Hepatocyte (in vitro differentiated cells): ENCODE data around the gene FCGR3B. TPM values are rescaled to one million over a fixed set of nuclear protein-coding genes. Genes with fewer than 3 reads are reported as not detected.
"Not testable (repeated sequence)": the region's sequence is repeated elsewhere in the genome, so short reads cannot be mapped to it uniquely, and the experiment has no call there.

Experiments used
- DNase-seq: peaks from one replicate; pipeline ENCODE4 v3.0.0-alpha.2; 2016; ENCODE audit warnings: low spot score
- H2AFZ ChIP-seq: fragments of 200-600 bp; sonication (generic); 2 replicates; pipeline ENCODE4 v1.6.0; 2016; ENCODE audit warnings: antibody characterized with exemption, mild to moderate bottlenecking
- H3K27ac ChIP-seq: fragments of 200-600 bp; sonication (generic); 2 replicates; pipeline ENCODE4 v1.5.1; 2016; ENCODE audit warnings: mild to moderate bottlenecking
- H3K27me3 ChIP-seq: fragments of 200-600 bp; sonication (generic); 2 replicates; pipeline ENCODE4 v1.6.1; 2016
- H3K36me3 ChIP-seq: fragments of 200-600 bp; sonication (generic); replicated peaks from 2 replicates; pipeline ENCODE4 v1.5.1; 2016; ENCODE audit warnings: low read depth; ENCODE audit not compliant: insufficient read depth
- H3K4me1 ChIP-seq: fragments of 200-600 bp; sonication (generic); 2 replicates; pipeline ENCODE4 v1.5.1; 2016; ENCODE audit warnings: mild to moderate bottlenecking, moderate library complexity; ENCODE audit not compliant: insufficient read depth
- H3K4me2 ChIP-seq: fragments of 200-600 bp; sonication (generic); 2 replicates; pipeline ENCODE4 v1.6.0; 2016
- H3K4me3 ChIP-seq: fragments of 200-600 bp; sonication (generic); 2 replicates; pipeline ENCODE4 v1.5.1; 2016; ENCODE audit warnings: mild to moderate bottlenecking
- H3K79me2 ChIP-seq: fragments of 200-600 bp; sonication (generic); 2 replicates; pipeline ENCODE4 v1.6.0; 2017; ENCODE audit warnings: mild to moderate bottlenecking
- H3K9me2 ChIP-seq: fragments of 200-600 bp; sonication (generic); replicated peaks from 2 replicates; pipeline ENCODE4 v1.6.0; 2017; ENCODE audit warnings: mild to moderate bottlenecking; ENCODE audit not compliant: insufficient read depth
- H3K9me3 ChIP-seq: fragments of 200-600 bp; sonication (generic); 2 replicates; pipeline ENCODE4 v1.5.1; 2016; ENCODE audit warnings: low read depth, mild to moderate bottlenecking
- H4K20me1 ChIP-seq: fragments of 200-600 bp; sonication (generic); 2 replicates; pipeline ENCODE4 v1.6.0; 2016; ENCODE audit warnings: mild to moderate bottlenecking; ENCODE audit not compliant: insufficient read depth, poor library complexity, severe bottlenecking
- CTCF ChIP-seq: fragments of 200-600 bp; sonication (generic); IDR thresholded peaks from 2 replicates; pipeline ENCODE4 v1.5.1; 2016; ENCODE audit warnings: antibody characterized with exemption, mild to moderate bottlenecking; ENCODE audit not compliant: poor library complexity
- WGBS: methylation state at CpG from one replicate; pipeline ENCODE4 v1.1.6; 2016; ENCODE audit warnings: low lambda C conversion rate; ENCODE audit errors: missing lambda C conversion rate; 5-methylcytosine and 5-hydroxymethylcytosine counted together
- polyA plus RNA-seq: library from polyadenylated mRNA; unstranded; fragments of >200 nt; fragmentation: Nextera tagmentation; extraction: Ambion mirVana; gene quantifications from 2 replicates; pipeline ENCODE4 v1.2.1, GENCODE V29; 2016
- total RNA-seq: library from RNA; depleted of rRNA; stranded (reverse); fragments of >200 nt; gene quantifications from 2 replicates; pipeline ENCODE4 v1.2.3, GENCODE V29; 2014

Gene FCGR3B
- total and polyA plus RNA-seq, 2 experiments from 2014 or later, result not detected

- not testable (repeated sequence) for DNase-seq, H3K79me2 ChIP-seq, H3K4me3 ChIP-seq, H3K4me1 ChIP-seq, H3K9me2 ChIP-seq, H3K4me2 ChIP-seq, H3K27me3 ChIP-seq, H4K20me1 ChIP-seq, H3K36me3 ChIP-seq, H2AFZ ChIP-seq, H3K27ac ChIP-seq, H3K9me3 ChIP-seq
- no CpG with 5 or more reads among the region's 4 CpGs for WGBS
These were observed 31.8 kb upstream of the FCGR3B start, which contains the start of gene FCGR2B for GRCh38 chr1:161662684-161663339. Gene FCGR2B (plus strand): TSS chr1:161663143. CDS start chr1:161663242, 99 bp downstream.

GRCh38 chr1:161661660-161662311 is 30.8 kb upstream of the FCGR3B start:
- H3K4me2 ChIP-seq, H3K4me1 ChIP-seq, H3K36me3 ChIP-seq, H3K79me2 ChIP-seq, H4K20me1 ChIP-seq, H3K9me2 ChIP-seq, H3K9me3 ChIP-seq, H3K27ac ChIP-seq, DNase-seq, H3K4me3 ChIP-seq, H3K27me3 ChIP-seq, H2AFZ ChIP-seq: not testable (repeated sequence)
- WGBS, result 70% methylated on average over 4 of the region's 9 CpGs

GRCh38 chr1:161658524-161658923 is 27.5 kb upstream of the FCGR3B start:
- H3K79me2 ChIP-seq, H3K36me3 ChIP-seq: not testable (repeated sequence)

GRCh38 chr1:161653971-161654370 is 23.0 kb upstream of the FCGR3B start:
- H3K4me3 ChIP-seq, H3K27me3 ChIP-seq, H3K9me3 ChIP-seq, H3K4me2 ChIP-seq, H3K27ac ChIP-seq, H3K9me2 ChIP-seq, H3K36me3 ChIP-seq, H2AFZ ChIP-seq, H3K4me1 ChIP-seq, DNase-seq, H3K79me2 ChIP-seq, H4K20me1 ChIP-seq: not testable (repeated sequence)
- 79% methylated on average over 6 of the region's 6 CpGs for WGBS

More at GRCh38 chr1:161658524-161658923, 27.5 kb upstream of the FCGR3B start:
- H3K9me3 ChIP-seq, H3K27ac ChIP-seq, H3K4me3 ChIP-seq, H3K27me3 ChIP-seq, H4K20me1 ChIP-seq, H3K4me1 ChIP-seq, H3K9me2 ChIP-seq, H2AFZ ChIP-seq, DNase-seq, H3K4me2 ChIP-seq: not testable (repeated sequence)

- H3K9me2 ChIP-seq, H3K36me3 ChIP-seq, H3K9me3 ChIP-seq, H2AFZ ChIP-seq, H3K79me2 ChIP-seq, H3K4me2 ChIP-seq, DNase-seq, H3K27me3 ChIP-seq, H4K20me1 ChIP-seq, H3K4me3 ChIP-seq, H3K4me1 ChIP-seq, H3K27ac ChIP-seq: not testable (repeated sequence)
- WGBS, result 83% methylated on average over 2 of the region's 7 CpGs
These were observed 22.6 kb upstream of the FCGR3B start for GRCh38 chr1:161653541-161653940.

- H3K4me3 ChIP-seq, H3K9me3 ChIP-seq, H3K36me3 ChIP-seq, H3K4me2 ChIP-seq, H3K27me3 ChIP-seq, H3K4me1 ChIP-seq, H4K20me1 ChIP-seq, H3K79me2 ChIP-seq, H3K9me2 ChIP-seq, H2AFZ ChIP-seq, H3K27ac ChIP-seq: not testable (repeated sequence)
- peak; percentile 75 for TF ChIP-seq CTCF
- 67% methylated on average over 11 of the region's 13 CpGs for WGBS
- peak; percentile 30 for DNase-seq
These were observed 16.8 kb upstream of the FCGR3B start for GRCh38 chr1:161647507-161648360.

- H3K36me3 ChIP-seq, H3K4me1 ChIP-seq, H2AFZ ChIP-seq, H3K27me3 ChIP-seq, H4K20me1 ChIP-seq, H3K9me2 ChIP-seq, H3K27ac ChIP-seq, DNase-seq, H3K79me2 ChIP-seq, H3K4me3 ChIP-seq, H3K4me2 ChIP-seq, H3K9me3 ChIP-seq: not testable (repeated sequence)
- WGBS, result 57% methylated on average over 1 of the region's 1 CpG
These were observed 13.9 kb upstream of the FCGR3B start for GRCh38 chr1:161644855-161645254.
